ENCODE measurements around the gene KCNK10.

DNA sequence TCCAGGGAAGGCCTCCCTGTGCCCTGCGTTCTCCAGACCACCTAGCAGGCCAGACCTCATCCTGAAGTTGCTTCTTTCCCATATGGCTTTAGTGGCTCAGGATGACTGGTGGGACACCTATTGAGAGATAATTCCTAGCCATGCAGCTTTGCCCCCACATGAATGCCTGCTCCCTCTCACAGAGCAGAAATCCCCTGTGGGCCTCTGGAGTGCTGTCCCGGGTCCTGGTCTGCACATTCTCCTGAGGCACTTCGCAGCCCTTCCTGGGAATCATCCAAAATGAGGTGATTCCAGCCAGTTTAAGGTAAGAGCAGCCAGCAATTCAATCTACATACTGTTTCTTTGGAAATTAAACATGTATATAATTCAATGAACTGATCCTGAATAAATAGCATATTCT lies 182.2 kb downstream of the KCNK10 start:
- TF ChIP-seq, protein P1, sequence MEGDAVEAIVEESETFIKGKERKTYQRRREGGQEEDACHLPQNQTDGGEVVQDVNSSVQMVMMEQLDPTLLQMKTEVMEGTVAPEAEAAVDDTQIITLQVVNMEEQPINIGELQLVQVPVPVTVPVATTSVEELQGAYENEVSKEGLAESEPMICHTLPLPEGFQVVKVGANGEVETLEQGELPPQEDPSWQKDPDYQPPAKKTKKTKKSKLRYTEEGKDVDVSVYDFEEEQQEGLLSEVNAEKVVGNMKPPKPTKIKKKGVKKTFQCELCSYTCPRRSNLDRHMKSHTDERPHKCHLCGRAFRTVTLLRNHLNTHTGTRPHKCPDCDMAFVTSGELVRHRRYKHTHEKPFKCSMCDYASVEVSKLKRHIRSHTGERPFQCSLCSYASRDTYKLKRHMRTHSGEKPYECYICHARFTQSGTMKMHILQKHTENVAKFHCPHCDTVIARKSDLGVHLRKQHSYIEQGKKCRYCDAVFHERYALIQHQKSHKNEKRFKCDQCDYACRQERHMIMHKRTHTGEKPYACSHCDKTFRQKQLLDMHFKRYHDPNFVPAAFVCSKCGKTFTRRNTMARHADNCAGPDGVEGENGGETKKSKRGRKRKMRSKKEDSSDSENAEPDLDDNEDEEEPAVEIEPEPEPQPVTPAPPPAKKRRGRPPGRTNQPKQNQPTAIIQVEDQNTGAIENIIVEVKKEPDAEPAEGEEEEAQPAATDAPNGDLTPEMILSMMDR (IDR thresholded peaks at IDR 0.05): no peak
- TF ChIP-seq POLR2A (IDR thresholded peaks at IDR 0.05) (no peak), POLR2AphosphoS5 (IDR thresholded peaks at IDR 0.05) (no peak)
